HL-60/S4 (cell line): ENCODE measurements around the gene RSPH6A.

Experiments
- in situ Hi-C: fragments of 300-500 bp; cut with MboI; formaldehyde crosslinking; loops from 2 replicates; pipeline ENCODE4 v1.14.3; 2022; ENCODE audit warnings: low sequenced_read_pairs

Gene RSPH6A

DNA sequence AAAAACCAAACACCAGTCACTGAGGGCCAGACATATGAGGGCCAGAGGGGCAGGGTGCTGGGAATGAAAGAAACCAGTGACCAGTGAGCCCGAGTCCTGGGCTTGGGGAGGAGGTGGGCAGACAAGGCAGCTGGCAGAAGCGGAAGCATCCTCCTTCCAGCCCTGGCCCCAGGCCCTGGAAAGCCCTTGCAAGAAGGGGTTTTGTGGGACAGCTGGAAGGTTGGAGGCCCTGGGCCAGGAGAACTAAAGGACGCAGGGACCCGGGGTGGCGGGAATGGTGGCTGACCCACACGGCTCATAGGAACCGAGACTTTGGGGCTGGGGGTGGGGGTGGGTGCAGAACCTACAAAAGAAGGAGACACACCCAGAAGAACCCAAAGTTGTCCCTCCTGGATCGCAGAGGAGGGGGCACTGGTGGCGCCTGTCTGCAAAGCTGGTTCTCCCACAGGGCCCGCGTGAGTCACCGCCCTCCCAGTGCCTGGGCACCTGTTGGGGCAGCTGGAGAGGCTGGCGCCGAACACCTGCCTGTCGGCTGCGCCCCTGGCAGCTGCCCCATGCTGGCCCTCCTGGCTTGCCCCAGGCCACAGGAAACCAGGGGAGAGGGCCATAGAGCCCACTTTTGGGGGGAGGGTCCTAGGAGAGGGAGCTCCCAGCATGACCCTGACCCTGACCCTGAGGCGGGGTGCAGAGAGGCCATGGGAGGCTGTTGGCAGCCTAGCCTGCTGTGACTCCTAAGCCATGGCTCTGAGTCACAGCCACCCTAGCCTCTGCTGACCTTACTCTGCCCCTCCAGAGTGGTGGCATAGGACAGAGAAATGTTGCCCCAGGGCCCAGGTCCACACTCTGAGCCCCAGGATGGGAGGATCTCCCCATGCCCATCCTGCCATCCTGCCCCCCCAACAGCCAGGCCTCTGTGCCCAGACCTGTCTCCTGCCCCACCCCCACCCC lies 33.6 kb downstream of the RSPH6A start:
- in situ Hi-C loops = no loop called here

DNA sequence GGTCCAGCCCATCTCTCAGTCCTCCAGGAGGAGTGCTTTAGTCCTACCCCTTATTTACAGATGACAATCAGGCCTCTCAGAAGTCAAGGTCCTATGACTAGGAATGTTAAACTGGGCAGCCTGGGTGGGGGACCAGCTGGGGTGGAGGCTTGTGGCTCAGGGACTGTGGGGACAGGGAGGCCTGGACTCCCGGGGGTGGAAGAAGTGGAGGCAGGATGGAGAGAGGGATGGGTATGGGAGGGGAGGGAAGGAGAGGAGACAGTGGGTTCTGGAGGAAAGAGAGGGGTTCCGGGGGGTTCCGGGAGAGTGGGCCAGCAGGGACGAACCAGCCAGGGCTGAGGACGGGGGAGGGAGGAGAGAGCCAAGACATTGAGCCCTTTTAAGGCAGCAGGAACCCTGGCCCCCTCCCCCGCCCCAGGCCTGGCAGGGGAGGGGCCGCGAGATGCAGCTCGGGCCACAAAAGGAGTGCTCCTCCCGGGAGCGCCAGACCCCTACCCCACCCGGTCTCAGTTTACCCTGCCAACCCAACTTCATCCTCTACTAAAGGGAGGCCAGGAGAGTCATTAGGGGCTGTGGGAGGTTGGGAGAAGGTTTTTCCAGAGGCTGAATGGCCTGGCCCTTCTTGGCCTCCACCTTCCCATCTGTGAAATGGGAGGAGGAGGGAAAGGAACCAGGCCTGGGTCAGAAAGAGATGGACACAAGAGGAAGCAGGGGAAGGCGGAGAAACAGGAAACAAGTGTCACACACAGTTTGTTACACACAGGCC lies 34.5 kb downstream of the RSPH6A start:
- in situ Hi-C loops = no loop called here

DNA sequence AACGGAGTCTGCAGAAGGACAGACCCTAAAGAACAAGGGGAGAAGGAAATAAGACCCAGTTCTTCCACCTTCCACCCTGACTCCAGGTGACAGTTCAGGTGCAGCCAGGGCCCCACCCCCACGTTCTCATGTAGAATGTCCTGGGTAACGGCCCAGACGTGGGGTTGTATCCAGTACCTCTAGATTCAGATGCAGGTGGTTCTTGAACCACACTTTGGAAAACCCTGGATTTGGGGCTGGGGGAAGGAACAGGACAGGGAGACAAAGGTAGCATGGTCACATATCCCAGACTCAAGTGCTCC lies 35.0 kb downstream of the RSPH6A start:
- in situ Hi-C loops = no loop called here

DNA sequence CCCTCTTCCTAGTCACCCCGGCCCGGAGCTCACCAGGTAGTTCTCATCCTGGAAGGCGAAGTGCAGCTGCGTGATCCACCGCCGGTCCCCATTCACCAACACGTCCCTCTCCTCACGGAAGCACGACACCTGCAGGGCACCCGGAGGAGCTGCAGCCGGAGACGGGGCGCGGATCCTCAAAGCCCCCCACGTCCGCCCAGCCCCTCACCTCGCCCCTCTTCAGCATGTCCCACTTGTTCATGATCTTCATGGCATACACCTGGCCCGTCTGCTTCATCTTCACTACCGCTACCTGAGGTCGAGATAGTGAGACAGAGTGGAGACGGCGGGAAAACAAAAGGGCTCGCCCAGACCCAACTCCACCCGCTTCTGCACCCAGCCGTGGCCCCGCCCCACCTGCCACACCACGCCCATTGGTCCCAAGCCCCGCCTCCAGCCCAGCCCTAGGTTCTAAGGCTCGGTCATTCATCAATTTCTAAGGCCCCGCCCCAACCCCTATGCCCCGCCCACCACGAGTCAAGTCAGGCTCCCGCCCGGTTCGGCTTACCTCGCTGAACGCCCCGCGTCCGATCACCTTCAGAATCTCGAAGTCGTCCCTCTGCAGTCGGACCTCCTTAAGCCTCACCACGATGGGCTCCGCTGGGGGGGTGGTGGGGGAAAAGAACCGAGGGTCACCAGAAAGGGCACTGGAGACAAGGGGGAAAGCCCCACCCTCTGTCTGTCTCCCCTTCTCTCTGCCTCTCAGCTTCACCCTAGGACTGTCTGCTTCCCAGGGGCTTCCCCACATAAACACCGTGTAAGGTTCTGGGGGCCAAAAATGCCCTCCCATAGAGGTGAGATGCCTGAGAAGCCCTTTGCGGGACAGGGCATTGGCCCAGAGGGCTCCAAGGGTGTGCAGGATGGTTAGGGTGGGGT lies 35.6 kb downstream of the RSPH6A start:
- in situ Hi-C loops = no loop called here

DNA sequence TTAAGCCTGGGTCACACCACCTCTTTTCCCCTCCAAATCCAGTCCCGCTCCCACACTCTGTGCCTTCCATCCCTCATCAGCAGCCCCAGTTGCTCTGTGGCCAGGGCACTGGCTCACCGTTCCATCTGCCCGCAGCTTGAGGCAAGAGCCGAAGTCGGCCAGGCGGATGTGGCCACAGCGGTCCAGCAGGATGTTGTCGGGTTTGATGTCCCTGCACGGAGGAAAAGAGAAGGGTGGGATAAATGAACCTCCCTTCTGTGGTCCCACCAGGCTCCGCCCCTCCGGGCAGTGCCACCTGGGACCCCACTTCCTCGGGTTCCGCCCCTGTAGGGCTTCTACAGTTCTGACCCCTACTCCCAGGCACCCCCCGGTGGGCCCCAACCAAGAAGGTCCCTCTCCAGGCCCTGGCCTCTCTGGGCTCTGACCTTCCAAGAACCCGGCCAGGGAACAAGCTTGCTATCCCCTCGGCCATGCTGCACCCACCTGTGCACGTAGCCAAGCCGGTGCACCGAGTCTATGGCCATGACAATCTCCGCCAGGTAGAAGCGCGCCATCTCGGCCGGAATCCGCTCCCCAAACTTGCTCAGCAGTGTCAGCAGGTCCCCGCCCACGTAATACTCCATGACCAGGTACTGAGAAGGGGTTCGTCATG lies 37.0 kb downstream of the RSPH6A start:
- in situ Hi-C loops = no loop called here

DNA sequence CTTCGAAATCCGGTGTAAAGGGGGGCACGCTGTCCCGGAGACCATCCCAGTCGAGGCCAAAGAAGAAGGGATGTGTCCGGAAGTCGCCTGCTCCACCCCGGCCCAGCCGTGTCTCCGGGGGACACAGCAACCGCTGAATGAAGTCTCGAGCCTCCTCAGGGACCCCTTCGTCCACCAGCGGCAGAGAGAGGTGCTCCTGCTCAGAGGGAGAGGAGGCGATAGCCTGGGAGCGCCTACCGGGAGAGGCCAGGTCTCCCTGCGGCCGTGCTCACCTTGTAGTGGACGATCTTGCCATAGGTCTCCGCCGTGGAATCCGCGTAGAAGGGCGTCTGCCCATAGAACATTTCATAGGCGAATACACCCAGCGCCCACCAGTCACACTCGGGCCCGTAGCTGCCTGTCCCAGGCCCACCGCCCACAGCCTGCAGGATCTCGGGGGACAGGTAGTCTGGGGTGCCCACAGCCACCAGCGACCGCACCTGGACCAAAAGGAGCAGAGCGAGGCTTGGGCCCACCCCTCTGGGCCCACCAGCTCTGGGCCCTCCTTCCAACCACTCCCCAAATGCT lies 37.6 kb downstream of the RSPH6A start:
- in situ Hi-C loops = no loop called here

DNA sequence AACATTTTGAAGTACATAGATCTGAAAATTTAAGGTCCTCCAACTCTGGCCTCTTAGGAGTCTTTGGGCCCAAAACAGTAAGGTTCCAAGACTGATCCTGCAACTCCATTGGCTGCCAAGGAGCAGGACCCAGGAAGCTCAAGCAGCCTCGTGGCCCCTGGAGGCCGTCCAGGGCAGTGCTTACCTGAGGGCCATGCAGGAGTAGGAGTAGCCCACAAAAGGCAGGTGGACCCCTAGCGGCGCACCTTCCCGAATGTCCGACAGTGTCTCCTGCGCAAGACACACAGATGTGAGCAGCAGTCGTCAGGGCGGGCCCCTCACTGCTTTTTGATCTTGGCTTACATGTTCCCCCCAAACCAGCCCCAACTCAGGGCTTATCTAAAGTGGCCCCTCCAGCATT lies 40.3 kb downstream of the RSPH6A start:
- in situ Hi-C loops = no loop called here

DNA sequence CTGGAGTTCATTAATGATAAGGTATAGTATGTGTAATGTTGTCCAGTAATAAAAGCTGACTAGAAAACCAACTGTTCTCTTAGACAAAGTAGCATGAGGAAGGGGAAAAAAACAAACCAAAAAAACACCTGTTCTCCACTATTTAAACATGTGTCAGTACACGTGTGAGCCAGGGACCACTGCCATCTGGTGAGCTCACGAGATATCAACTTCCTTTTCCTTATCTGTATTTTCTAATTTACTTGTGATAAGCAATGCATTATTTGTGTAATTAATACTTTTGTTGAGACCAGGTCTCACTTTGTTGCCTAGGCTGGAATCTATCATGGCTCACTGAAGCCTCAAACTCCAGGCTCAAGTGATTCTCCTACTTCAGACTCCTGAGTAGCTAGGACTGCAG lies 41.7 kb downstream of the RSPH6A start:
- in situ Hi-C loops = no loop called here

DNA sequence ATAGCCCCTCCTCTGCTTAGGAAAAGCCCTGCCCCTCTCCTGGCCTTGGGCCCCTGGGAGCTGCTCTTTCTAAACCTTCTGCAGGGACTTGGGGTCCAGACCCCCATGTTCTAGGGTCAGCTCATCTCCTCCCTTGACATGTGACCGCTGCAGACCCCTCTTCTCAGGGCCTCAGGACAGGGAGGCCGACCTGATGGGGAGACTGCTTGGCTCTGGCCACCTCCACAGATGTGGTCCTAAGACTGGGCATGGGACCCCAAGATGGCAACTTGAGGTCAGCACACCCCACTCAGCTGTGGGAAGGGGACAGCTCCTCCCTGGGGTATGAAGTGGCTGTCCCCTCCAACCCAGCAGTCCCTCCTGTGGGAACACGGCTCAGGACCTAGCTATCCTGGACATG lies 42.2 kb downstream of the RSPH6A start:
- in situ Hi-C loops = no loop called here

DNA sequence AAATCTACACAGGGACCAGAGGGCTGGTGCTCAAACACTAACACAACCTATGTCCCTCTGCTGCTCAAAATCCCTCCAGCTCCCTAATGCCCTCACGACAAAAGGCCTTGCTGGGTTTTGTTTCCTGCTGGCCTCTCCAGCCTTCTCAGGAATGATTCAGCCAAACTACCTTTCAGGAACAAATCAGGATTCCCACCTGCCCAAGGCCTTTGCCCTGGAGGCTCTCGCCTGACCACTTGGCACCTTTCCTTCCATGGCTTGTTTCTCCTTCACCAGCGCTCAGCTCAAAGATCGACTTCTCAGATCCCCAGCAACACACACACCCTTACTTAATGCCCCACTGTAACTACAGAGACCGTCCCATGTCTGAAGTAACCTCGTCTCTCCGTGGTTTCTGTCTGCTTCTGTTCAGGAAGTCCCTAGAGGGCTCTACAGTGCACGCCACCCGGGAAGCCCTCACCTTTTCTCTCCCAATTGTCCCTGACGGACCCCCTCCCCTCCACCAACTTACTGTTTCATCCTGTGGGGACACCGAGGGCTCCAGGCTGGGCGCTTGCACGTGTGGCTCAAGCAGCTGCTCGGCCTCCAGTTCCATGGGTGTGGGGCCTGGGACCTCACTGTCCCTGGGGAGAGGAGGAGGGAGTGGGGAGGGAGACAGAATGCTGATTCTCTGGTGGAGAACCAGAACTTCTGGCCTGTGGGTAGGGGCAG lies 42.8 kb downstream of the RSPH6A start:
- in situ Hi-C loops = no loop called here

DNA sequence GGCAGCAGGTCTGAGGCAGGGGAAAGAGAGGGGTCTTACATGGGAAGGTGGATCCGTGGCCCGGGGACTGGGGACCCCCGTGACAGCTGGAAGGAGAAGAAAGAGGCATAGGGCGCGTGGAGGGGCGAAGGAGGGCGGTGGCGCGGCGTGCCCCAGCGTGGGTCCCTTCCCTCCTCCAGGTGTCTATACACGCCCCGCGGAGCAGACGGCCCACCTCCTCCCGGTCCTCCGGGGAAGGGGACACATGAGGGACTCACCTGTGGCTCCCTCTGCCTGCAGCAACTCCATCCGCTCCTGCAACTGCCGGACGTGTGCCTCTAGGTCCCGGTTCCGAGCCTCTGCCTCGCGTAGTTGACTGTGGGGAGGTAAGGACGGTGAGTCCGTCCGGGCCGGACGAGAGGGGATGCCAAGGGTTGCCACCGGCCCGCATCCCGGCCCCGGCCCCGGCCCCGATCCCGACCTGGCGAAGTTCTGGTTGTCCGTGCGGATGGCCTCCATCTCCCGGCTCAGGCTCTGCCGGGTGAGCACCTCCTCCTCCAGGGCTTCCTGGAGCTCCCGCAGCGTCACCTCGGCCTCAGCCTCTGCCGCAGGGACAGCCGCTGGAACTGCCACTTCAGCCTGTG lies 43.7 kb downstream of the RSPH6A start:
- in situ Hi-C loops = no loop called here

DNA sequence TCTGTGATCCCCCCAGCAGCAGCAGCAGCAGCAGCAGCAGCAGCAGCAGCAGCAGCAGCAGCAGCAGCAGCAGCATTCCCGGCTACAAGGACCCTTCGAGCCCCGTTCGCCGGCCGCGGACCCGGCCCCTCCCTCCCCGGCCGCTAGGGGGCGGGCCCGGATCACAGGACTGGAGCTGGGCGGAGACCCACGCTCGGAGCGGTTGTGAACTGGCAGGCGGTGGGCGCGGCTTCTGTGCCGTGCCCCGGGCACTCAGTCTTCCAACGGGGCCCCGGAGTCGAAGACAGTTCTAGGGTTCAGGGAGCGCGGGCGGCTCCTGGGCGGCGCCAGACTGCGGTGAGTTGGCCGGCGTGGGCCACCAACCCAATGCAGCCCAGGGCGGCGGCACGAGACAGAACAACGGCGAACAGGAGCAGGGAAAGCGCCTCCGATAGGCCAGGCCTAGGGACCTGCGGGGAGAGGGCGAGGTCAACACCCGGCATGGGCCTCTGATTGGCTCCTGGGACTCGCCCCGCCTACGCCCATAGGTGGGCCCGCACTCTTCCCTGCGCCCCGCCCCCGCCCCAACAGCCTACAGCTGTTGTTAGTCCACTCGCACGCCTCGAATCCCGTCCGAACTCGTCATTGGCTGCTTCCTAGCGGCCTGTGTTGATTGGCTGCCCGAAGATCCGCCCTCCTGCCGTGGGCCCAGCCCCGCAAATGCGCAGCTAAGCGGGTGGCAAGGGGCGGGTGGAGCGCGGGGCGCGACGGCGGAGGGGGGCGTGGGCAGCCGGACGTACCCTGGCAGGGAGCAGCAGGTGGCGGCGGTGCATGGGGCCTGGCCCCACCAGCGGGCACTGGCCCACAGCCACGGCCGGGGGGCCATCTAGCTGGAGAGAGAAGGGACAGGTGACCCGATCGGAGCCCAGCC lies 44.7 kb downstream of the RSPH6A start:
- in situ Hi-C loops = no loop called here

DNA sequence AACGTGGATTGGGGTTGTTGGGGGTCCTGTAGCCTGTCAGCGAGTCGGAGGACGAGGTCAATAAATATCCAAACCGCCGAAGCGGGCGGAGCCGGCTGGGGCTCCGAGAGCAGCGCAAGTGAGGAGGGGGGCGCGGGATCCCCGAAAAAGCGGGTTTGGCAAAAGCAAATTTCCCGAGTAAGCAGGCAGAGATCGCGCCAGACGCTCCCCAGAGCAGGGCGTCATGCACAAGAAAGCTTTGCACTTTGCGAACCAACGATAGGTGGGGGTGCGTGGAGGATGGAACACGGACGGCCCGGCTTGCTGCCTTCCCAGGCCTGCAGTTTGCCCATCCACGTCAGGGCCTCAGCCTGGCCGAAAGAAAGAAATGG lies 45.3 kb downstream of the RSPH6A start:
- in situ Hi-C loops = no loop called here

DNA sequence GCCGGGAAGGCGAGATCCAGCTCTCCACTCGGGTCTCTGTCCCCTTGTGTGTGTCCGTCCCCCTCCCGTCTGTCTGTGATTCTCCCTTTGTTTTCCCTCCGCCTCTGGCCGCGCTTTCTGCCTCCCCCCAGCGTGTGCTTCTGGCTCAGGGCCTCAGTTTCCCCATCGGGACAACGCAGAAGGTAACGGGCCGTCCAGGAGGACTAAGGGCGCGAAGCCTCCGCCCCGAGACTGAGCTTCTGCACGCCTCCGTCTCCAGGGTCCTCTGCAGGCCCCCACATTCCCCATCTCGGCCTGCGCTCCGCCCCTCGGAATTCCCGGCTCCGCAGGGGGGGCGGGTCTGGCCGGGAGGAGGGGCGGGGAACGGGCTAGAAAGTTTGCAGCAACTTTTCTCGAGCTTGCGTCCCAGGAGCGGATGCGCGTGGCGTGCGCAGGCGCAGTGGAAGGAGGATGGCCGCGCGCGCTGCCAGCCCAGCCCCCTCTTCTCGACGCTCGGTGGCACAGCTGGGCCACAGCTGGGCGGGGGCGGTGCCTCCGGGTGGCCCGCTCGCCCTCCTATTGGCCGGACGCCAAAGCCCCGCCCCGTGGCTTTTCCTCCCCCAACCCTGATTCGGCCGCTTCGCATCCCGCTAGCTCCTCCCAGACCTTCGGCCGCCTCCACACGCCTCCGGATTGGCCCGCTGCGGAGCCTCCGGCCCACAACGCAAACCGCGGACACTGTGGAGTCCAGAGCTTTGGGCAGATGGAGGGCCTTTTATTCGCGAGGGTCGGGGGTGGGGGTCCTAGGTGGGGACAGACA lies 45.9 kb downstream of the RSPH6A start, which contains the start of gene SIX5:
SIX5 (minus strand) TSS at position 269 of the 799 bp plus-strand sequence. CDS start 408 bp downstream, outside the sequence.
- in situ Hi-C loops = no loop called here

DNA sequence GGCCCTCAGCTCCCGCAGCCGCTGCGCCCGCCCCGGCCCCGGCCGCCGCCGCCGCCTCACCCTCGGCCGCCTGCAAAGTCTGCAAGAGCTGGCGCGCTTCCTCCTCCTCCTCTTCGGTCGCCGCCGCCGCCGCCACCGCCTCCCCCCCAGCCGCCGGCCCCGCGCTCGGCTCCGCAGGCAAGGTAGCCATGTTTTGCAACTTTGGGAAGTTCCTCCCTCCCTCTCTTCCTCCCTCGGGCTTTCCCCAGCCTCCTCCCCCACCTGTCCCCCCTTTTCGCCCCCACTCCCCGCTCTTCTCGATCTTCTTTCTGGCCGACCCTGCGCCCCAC lies 46.5 kb downstream of the RSPH6A start:
- in situ Hi-C loops = no loop called here

DNA sequence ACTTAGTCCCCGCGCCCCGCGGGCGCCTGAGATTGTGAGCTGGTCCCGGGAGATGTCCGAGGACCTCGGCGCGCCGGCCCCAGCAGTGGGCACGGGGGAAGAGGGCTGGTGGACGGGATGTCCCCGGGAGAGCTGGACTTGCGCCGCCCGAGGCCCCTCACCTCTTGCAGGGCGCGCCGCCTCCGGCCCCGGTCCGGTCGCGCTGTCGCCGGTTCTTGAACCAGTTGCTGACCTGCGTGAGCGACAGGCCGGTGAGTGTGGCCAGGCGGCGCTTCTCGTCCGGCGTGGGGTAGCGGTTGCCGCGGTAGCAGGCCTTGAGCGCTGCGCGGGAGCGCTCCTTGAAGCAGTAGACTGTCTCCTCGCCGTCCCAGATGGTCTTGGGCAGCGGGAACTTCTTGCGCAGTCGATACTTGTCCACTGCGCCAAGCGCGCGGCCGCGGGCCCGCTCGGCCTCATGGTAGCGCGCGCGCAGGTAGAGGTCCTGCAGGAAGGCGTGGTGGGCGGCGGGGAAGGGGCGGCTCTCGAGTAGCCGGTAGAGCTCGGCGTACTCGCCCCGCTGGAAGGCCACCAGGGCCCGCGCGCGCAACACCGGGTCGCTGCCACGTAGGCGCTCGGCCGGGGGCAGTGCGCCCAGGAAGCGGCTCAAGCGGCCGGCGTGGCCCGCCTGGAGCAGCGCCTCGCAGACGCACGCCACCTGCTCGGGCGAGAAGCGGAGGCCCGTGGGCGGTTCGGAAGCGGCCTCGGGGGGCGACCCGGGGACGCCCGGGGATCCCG lies 47.0 kb downstream of the RSPH6A start:
- in situ Hi-C loops = no loop called here

DNA sequence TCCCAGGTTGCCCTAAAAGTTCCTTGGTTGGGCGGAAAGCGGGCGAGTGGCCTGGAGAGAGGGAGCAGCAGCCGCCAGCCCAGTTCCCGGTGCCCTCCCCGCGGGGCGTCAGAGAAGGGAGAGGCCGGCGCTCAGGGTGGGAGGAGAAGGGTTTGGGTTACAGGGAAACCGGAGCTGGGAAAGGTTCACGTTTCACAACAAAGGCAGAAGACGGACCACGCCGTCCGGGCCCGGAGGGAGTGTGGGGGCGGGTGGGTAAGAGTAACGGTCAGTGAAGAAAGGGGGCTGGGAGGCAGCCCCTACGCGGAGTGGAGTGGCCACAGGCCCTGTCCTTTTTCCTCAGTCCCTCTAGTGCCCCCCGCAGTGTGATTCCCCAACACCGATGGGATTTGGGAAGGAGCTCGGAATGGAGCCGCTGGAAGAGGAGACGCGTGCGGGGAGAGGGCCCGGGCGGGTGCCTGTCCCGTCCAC lies 47.7 kb downstream of the RSPH6A start:
- in situ Hi-C loops = no loop called here
